Caco-2 (cell line): ENCODE data around the gene PLA2G4F. TPM values are rescaled to one million over a fixed set of nuclear protein-coding genes. Genes with fewer than 3 reads are reported as not detected.

Experiments
- BruUV-seq: library from RNA; stranded (reverse); fragments of 400-500 nt; replicated peaks from 2 replicates; lab custom pipeline; 2021; lab: Mats Ljungman, UMichigan
- CTCF ChIA-PET: fragments of 300-600 bp; sonication (Branson Sonifier 250); formaldehyde crosslinking; loops from one replicate; lab custom pipeline; 2022; ENCODE audit warnings: antibody characterized with exemption; lab: Charles Lee
- POLR2A ChIA-PET: fragments of 300-600 bp; sonication (Branson Sonifier 250); formaldehyde crosslinking; loops from one replicate; lab custom pipeline; 2022; ENCODE audit warnings: antibody characterized with exemption; lab: Charles Lee
- DNase-seq, 2 experiments: peaks; one replicate each; pipeline versions ENCODE4 v3.0.0 to v3.0.0-alpha.2; 2020 to 2022
- H3K27me3 ChIP-seq: replicated peaks from 2 replicates; pipeline ENCODE4 v1.6.0; 2011; ENCODE audit warnings: low read length; ENCODE audit not compliant: control insufficient read depth, insufficient read depth
- H3K36me3 ChIP-seq: 2 replicates; pipeline ENCODE4 v1.5.1; 2011; ENCODE audit warnings: low read length; ENCODE audit not compliant: control insufficient read depth, insufficient read depth
- H3K4me1 ChIP-seq: fragments of 250-450 bp; sonication (Bioruptor Pico); 2 replicates; pipeline ENCODE4 v1.5.1; 2020; ENCODE audit warnings: mild to moderate bottlenecking
- H3K4me3 ChIP-seq: 2 replicates; pipeline ENCODE4 v1.5.1; 2011; ENCODE audit warnings: low read depth, mild to moderate bottlenecking, control low read depth, low read length
- H3K9me3 ChIP-seq: fragments of 250-450 bp; sonication (Bioruptor Pico); 2 replicates; pipeline ENCODE4 v1.5.1; 2020; ENCODE audit warnings: mild to moderate bottlenecking, moderate library complexity
- H3K27ac Mint-ChIP-seq: one replicate; pipeline ENCODE4 v1.8.0; 2022; ENCODE audit warnings: mixed read lengths; ENCODE audit not compliant: unreplicated experiment
- H3K27me3 Mint-ChIP-seq: one replicate; pipeline ENCODE4 v1.8.0; 2022; ENCODE audit warnings: mixed read lengths; ENCODE audit not compliant: insufficient read depth, unreplicated experiment
- H3K36me3 Mint-ChIP-seq: one replicate; pipeline ENCODE4 v1.8.0; 2022; ENCODE audit warnings: mild to moderate bottlenecking, mixed read lengths; ENCODE audit not compliant: insufficient read depth, unreplicated experiment
- H3K4me1 Mint-ChIP-seq: one replicate; pipeline ENCODE4 v1.8.0; 2022; ENCODE audit warnings: low read depth, mixed read lengths; ENCODE audit not compliant: unreplicated experiment
- H3K4me3 Mint-ChIP-seq: one replicate; pipeline ENCODE4 v1.8.0; 2022; ENCODE audit warnings: mild to moderate bottlenecking, moderate library complexity, mixed read lengths; ENCODE audit not compliant: unreplicated experiment
- H3K9me3 Mint-ChIP-seq: one replicate; pipeline ENCODE4 v1.8.0; 2022; ENCODE audit warnings: mixed read lengths; ENCODE audit not compliant: unreplicated experiment
- intact Hi-C: fragments of 100-400 bp; cut with micrococcal nuclease; formaldehyde crosslinking; loops from one replicate; pipeline ENCODE4 v1.10.0; 2022; ENCODE audit not compliant: unreplicated experiment
- total RNA-seq: library from RNA; stranded (reverse); gene quantifications from 2 replicates; pipeline ENCODE4 v1.2.3, GENCODE V29; 2022
- TF ChIP-seq, protein P1 (sequence below), 2 experiments: fragments of 200-600 bp in 1 of 2; IDR thresholded peaks; 1 replicate in 1 of 2; 2 replicates in 1 of 2; pipeline versions ENCODE4 v1.5.1 to v1.8.0; 2011 to 2022; ENCODE audit warnings: antibody characterized with exemption in 1 of 2, control low read depth in 1 of 2, inconsistent platforms in 1 of 2, low read depth in 1 of 2, low read length in 1 of 2, mild to moderate bottlenecking in 1 of 2, moderate library complexity in 1 of 2; ENCODE audit not compliant: insufficient read depth in 1 of 2, severe bottlenecking in 1 of 2, unreplicated experiment in 1 of 2

PLA2G4F gene
- total RNA-seq, 1 experiment from 2014 or later = 2.9 TPM

DNA sequence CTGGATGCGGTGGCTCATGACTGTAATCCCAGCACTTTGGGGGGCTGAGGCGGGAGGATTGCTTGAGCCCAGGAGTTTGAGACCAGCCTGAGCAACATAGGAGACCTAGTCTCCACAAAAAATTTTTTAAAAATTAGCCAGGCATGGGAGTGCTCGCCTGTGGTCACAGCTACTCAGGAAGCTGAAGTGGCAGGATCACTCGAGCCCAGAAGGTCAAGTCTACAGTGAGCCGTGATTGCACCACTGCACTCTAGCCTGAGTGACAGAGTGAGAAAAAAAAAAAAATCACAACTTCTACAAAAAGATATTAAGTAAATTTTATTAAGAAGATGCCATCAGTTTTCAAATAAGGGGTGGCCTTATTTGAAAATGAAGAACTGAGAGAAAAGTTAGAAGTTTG is 50.1 kb downstream of the PLA2G4F start:
- Histone ChIP-seq H3K27me3 (no peaks in the 10 kb centered on the region), H3K4me3 (no peak overlapping the region), H3K36me3 (no peaks in the 10 kb centered on the region), H3K4me1 (no peaks in the 10 kb centered on the region), H3K9me3 (no peaks in the 10 kb centered on the region; the same call in 1 of the 2 replicates)
- Mint-ChIP-seq H3K4me1 (no peaks in the 10 kb centered on the region), H3K4me3 (no peak overlapping the region), H3K27me3 (no peaks in the 10 kb centered on the region), H3K9me3 (no peaks in the 10 kb centered on the region), H3K27ac (no peak overlapping the region), H3K36me3 (no peaks in the 10 kb centered on the region)
- POLR2A ChIA-PET = no interaction called here
- TF ChIP-seq, protein P1, sequence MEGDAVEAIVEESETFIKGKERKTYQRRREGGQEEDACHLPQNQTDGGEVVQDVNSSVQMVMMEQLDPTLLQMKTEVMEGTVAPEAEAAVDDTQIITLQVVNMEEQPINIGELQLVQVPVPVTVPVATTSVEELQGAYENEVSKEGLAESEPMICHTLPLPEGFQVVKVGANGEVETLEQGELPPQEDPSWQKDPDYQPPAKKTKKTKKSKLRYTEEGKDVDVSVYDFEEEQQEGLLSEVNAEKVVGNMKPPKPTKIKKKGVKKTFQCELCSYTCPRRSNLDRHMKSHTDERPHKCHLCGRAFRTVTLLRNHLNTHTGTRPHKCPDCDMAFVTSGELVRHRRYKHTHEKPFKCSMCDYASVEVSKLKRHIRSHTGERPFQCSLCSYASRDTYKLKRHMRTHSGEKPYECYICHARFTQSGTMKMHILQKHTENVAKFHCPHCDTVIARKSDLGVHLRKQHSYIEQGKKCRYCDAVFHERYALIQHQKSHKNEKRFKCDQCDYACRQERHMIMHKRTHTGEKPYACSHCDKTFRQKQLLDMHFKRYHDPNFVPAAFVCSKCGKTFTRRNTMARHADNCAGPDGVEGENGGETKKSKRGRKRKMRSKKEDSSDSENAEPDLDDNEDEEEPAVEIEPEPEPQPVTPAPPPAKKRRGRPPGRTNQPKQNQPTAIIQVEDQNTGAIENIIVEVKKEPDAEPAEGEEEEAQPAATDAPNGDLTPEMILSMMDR (IDR thresholded peaks at IDR 0.05; ENCODE audit: insufficient read depth in 1 of 2, low read depth in 1 of 2, low read length in 1 of 2, severe bottlenecking in 1 of 2, unreplicated experiment in 1 of 2) = no peak
- CTCF ChIA-PET = interaction anchor here (0.6 kb wide), 1 partner anchor 21 kb away, joined by 3 read pairs; no protein-coding TSS in a partner anchor
- DNase-seq = no peak
- intact Hi-C loops = no loop called here
- BruUV-seq = no TSS peak

DNA sequence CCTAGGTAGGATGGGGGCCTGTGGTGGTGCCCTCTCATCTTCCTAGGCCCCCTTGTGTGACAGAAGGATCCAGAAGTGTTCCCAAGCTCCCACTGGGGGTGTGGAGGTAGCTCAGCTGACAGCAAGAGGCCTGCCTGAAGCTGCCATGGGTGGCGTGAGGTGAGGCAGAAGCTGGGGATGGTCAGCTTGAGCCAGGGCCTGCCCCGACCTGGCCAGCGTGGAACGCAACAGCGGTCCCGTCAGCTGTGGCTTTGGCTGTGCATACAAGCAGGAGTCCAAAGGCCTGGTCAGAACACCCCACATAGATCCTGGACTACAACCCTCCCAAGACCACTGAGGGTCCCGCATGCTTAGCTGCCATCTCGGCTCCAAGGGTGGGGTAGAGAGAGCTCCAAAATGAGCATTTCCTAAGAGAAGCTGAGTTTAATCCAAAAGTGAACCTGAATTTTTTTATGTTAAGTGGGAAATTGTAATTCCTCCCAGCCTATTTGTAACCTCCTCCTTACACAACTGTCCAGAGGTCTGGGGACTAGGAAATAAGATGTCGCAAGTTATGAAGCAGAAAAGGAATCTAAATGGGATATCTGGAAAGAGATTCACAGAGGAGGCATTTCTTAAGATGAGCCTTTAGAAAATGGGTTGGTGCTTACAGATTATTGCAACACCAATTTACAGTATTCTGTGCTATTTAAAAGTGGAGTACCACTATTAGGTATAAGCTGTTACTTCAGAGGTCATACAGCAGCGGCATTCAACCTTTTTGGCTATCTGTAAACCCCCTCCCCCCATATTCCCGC is 52.1 kb downstream of the PLA2G4F start:
- Histone ChIP-seq H3K4me3 (no peak overlapping the region), H3K9me3 (no peaks in the 10 kb centered on the region; the same call in 1 of the 2 replicates), H3K36me3 (no peaks in the 10 kb centered on the region), H3K4me1 (no peaks in the 10 kb centered on the region), H3K27me3 (no peaks in the 10 kb centered on the region)
- CTCF ChIA-PET = no interaction called here
- TF ChIP-seq, protein P1 (IDR thresholded peaks at IDR 0.05; ENCODE audit: insufficient read depth in 1 of 2, low read depth in 1 of 2, low read length in 1 of 2, severe bottlenecking in 1 of 2, unreplicated experiment in 1 of 2) = no peak
- no TSS peak for BruUV-seq
- H3K36me3 Mint-ChIP-seq = no peaks in the 10 kb centered on the region
- POLR2A ChIA-PET = no interaction called here
- intact Hi-C loops = no loop called here
- no peaks in the 10 kb centered on the region for H3K9me3 Mint-ChIP-seq
- H3K4me3 Mint-ChIP-seq = no peak overlapping the region
- H3K27me3 Mint-ChIP-seq = no peaks in the 10 kb centered on the region
- no peak overlapping the region for H3K27ac Mint-ChIP-seq
- no peak for DNase-seq
- no peaks in the 10 kb centered on the region for H3K4me1 Mint-ChIP-seq

DNA sequence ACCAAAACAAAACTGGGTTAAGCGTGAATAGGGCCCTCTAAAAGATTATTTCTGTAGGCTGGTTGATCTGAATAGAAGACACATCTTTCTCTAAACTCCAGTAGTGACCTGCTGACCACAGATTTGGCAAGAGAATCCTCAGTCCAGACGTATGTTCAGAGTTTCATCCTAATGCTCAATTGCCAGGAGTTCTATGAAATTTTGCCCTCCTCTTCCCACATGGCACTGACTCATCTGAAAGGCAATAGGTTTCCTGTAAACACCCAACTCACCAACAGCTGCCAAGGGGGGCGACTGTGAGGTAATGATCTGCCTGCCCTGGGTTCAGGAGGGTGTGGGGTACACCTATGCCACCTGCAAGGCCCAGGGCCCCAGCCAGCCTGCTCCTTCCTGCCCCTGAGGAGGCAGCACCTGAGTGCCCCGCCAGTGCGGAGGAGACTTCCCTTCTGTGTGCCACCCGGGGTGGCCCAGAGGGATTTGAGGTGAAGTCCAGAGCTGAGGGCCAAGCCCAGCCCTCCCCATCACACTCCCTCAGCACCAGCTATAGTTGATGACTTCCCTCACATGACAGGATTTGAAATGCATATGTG is 53.7 kb downstream of the PLA2G4F start:
- H3K36me3 Mint-ChIP-seq = no peaks in the 10 kb centered on the region
- TF ChIP-seq, protein P1 (IDR thresholded peaks at IDR 0.05; ENCODE audit: insufficient read depth in 1 of 2, low read depth in 1 of 2, low read length in 1 of 2, severe bottlenecking in 1 of 2, unreplicated experiment in 1 of 2) = no peak

More for the DNA sequence above, 53.7 kb downstream of the PLA2G4F start:
- H3K9me3 Mint-ChIP-seq = no peaks in the 10 kb centered on the region
- no peaks in the 10 kb centered on the region; the same call in 1 of the 2 replicates for H3K9me3 ChIP-seq
- no peaks in the 10 kb centered on the region for H3K27me3 ChIP-seq
- no peak overlapping the region for H3K27ac Mint-ChIP-seq
- H3K27me3 Mint-ChIP-seq = no peaks in the 10 kb centered on the region
- no peak for DNase-seq
- no TSS peak for BruUV-seq
- intact Hi-C loops = no loop called here
- no peak overlapping the region for H3K4me3 Mint-ChIP-seq
- H3K36me3 ChIP-seq = no peaks in the 10 kb centered on the region
- ChIA-PET POLR2A (no interaction called here), CTCF (no interaction called here)
- no peak overlapping the region for H3K4me3 ChIP-seq
- no peaks in the 10 kb centered on the region for H3K4me1 ChIP-seq
- no peaks in the 10 kb centered on the region for H3K4me1 Mint-ChIP-seq
